22Rv1 (cell line): ENCODE results near the gene KIF6.

ENCODE experiments used
- CTCF ChIP-seq: fragments of 450-650 bp; IDR thresholded peaks from 2 replicates; pipeline ENCODE4 v1.5.1; 2017; ENCODE audit warnings: mild to moderate bottlenecking
- ZFX ChIP-seq: fragments of 450-650 bp; IDR thresholded peaks from 2 replicates; pipeline ENCODE4 v1.6.1; 2017; ENCODE audit warnings: antibody characterized with exemption, borderline replicate concordance

GRCh38 chr6:39524007-39524406 lies 201.2 kb downstream of the KIF6 start:
- TF ChIP-seq CTCF = no peak
- no peak for TF ChIP-seq ZFX
